HepG2 (cell line): ENCODE data around the gene SRC. TPM values are rescaled to one million over a fixed set of nuclear protein-coding genes. Genes with fewer than 3 reads are reported as not detected.

Experiments used
- CCDC6 ChIP-seq: sonication (generic); formaldehyde crosslinking; IDR thresholded peaks from 2 replicates; pipeline ENCODE4 v1.8.1; 2022; ENCODE audit warnings: mild to moderate bottlenecking, missing genetic modification reagents, moderate library complexity
- HOXA5 ChIP-seq: sonication (generic); formaldehyde crosslinking; IDR thresholded peaks from 2 replicates; pipeline ENCODE4 v1.4.0; 2020; ENCODE audit warnings: missing genetic modification reagents
- KDM4B ChIP-seq: sonication (generic); formaldehyde crosslinking; IDR thresholded peaks from 2 replicates; pipeline ENCODE4 v1.4.0; 2020; ENCODE audit warnings: missing genetic modification reagents
- ZC3H13 ChIP-seq: sonication (generic); formaldehyde crosslinking; IDR thresholded peaks from 2 replicates; pipeline ENCODE4 v1.8.1; 2023; ENCODE audit warnings: mild to moderate bottlenecking, missing genetic modification reagents, moderate library complexity
- polyA plus RNA-seq, 8 experiments: library from polyadenylated mRNA; depleted of rRNA in 3 of 8; stranded (reverse) in 7 of 8; unstranded in 1 of 8; fragments of >200 nt; fragmentation: Illumina TruSeq in 4 of 8; extraction: Trizol in 4 of 8; gene quantifications; 2 replicates each; pipeline versions ENCODE4 v1.2.1 to v1.2.3, GENCODE V29; 2011 to 2016; ENCODE audit warnings: low read depth in 4 of 8, missing spikeins in 1 of 8, mixed read lengths in 1 of 8; ENCODE audit not compliant: insufficient read depth in 1 of 8
- total RNA-seq, 5 experiments: library from RNA; depleted of rRNA; stranded (reverse); fragments of >200 nt; fragmentation: Illumina TruSeq; extraction: Trizol; gene quantifications; 2 replicates each; pipeline ENCODE4 v1.2.3, GENCODE V29; 2016; ENCODE audit warnings: low read depth in 1 of 5
- TF ChIP-seq, protein P1 (sequence below): sonication (generic); formaldehyde crosslinking; IDR thresholded peaks from 2 replicates; pipeline ENCODE4 v1.5.0; 2020; ENCODE audit warnings: missing genetic modification reagents, mild to moderate bottlenecking, borderline replicate concordance
- TF ChIP-seq, protein P2 (sequence below): IDR thresholded peaks from 2 replicates; pipeline ENCODE4 v1.6.1; 2016; ENCODE audit warnings: low read depth, borderline replicate concordance
- TF ChIP-seq, protein P3 (sequence below): sonication (generic); formaldehyde crosslinking; IDR thresholded peaks from 2 replicates; pipeline ENCODE4 v1.5.1; 2020; ENCODE audit warnings: missing genetic modification reagents, mild to moderate bottlenecking, borderline replicate concordance
- TF ChIP-seq, protein P4 (sequence below): sonication (generic); formaldehyde crosslinking; conservative IDR thresholded peaks from 2 replicates; pipeline ENCODE4 v1.4.0; 2020; ENCODE audit warnings: mild to moderate bottlenecking, missing genetic modification reagents, moderate library complexity
- TF ChIP-seq, protein P5 (sequence below): sonication (generic); formaldehyde crosslinking; IDR thresholded peaks from 2 replicates; pipeline ENCODE4 v1.4.0; 2020; ENCODE audit warnings: missing genetic modification reagents, borderline replicate concordance
- TF ChIP-seq, protein P6 (sequence below): sonication (generic); formaldehyde crosslinking; IDR thresholded peaks from 2 replicates; pipeline ENCODE4 v1.5.0; 2020; ENCODE audit warnings: mild to moderate bottlenecking, missing genetic modification reagents
- TF ChIP-seq, protein P7 (sequence below): fragments of 450-650 bp; IDR thresholded peaks from 2 replicates; pipeline ENCODE4 v1.6.1; 2016

The SRC gene
- total and polyA plus RNA-seq, 2 of the 13 experiments (the other 11 are each of a cell fraction or from before 2014, with no cell fraction given): 54.7 to 192 TPM

DNA sequence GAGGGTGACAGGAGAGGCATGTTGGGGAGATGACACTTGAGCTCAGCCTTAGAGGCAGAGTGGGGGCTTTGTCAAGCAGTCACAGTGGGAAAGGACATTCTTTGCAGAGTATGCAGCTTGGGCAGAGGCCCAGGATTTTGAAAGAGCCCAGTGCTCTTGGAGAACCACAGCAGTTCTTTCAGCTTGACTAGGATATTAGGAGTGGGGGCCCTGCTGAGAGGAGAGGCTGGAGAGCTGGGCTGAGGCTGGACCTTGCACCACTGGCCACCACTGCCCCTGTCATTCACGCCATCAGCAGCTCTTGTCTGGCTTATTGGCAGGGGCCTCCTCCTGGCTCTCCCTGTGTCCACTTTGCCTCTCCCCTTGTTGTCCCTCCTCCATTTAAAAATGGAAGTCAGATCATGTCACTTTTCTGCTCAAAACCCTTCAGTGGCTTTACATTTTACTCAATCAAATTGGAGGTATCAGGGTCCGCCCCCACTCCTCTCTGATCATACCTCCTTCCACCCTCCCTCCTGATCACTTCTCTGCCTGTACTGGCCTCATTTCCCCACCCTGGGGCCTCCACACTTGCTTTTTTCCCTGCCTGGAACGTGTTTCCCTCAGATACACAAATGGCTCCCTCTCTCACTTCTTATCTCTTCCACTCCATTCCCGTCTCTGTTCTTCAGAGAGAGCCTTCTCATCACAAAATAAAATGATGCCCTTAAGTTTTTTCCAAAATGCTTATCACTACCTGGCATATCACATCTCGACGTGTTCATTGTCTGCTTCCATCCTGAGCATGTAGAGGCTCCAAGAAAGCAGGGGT lies 46.0 kb upstream of the SRC start (continued):
- TF ChIP-seq HOXA5 (CRISPR knock-in tag) (no peak), ZC3H13 (CRISPR knock-in tag) (no peak), CCDC6 (CRISPR knock-in tag) (no peak), KDM4B (CRISPR knock-in tag) (no peak)
- TF ChIP-seq, protein P1, sequence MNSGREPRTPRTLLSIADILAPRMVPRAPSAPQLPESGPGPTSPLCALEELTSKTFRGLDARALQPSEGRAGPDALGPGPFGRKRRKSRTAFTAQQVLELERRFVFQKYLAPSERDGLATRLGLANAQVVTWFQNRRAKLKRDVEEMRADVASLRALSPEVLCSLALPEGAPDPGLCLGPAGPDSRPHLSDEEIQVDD (CRISPR knock-in tag): no peak
- TF ChIP-seq, protein P2, sequence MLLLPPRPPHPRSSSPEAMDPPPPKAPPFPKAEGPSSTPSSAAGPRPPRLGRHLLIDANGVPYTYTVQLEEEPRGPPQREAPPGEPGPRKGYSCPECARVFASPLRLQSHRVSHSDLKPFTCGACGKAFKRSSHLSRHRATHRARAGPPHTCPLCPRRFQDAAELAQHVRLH (CRISPR knock-in tag): no peak
- TF ChIP-seq, protein P3, sequence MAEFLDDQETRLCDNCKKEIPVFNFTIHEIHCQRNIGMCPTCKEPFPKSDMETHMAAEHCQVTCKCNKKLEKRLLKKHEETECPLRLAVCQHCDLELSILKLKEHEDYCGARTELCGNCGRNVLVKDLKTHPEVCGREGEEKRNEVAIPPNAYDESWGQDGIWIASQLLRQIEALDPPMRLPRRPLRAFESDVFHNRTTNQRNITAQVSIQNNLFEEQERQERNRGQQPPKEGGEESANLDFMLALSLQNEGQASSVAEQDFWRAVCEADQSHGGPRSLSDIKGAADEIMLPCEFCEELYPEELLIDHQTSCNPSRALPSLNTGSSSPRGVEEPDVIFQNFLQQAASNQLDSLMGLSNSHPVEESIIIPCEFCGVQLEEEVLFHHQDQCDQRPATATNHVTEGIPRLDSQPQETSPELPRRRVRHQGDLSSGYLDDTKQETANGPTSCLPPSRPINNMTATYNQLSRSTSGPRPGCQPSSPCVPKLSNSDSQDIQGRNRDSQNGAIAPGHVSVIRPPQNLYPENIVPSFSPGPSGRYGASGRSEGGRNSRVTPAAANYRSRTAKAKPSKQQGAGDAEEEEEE: no peak
- TF ChIP-seq, protein P4, sequence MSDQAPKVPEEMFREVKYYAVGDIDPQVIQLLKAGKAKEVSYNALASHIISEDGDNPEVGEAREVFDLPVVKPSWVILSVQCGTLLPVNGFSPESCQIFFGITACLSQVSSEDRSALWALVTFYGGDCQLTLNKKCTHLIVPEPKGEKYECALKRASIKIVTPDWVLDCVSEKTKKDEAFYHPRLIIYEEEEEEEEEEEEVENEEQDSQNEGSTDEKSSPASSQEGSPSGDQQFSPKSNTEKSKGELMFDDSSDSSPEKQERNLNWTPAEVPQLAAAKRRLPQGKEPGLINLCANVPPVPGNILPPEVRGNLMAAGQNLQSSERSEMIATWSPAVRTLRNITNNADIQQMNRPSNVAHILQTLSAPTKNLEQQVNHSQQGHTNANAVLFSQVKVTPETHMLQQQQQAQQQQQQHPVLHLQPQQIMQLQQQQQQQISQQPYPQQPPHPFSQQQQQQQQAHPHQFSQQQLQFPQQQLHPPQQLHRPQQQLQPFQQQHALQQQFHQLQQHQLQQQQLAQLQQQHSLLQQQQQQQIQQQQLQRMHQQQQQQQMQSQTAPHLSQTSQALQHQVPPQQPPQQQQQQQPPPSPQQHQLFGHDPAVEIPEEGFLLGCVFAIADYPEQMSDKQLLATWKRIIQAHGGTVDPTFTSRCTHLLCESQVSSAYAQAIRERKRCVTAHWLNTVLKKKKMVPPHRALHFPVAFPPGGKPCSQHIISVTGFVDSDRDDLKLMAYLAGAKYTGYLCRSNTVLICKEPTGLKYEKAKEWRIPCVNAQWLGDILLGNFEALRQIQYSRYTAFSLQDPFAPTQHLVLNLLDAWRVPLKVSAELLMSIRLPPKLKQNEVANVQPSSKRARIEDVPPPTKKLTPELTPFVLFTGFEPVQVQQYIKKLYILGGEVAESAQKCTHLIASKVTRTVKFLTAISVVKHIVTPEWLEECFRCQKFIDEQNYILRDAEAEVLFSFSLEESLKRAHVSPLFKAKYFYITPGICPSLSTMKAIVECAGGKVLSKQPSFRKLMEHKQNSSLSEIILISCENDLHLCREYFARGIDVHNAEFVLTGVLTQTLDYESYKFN (CRISPR knock-in tag): peak; percentile 62
- TF ChIP-seq, protein P5, sequence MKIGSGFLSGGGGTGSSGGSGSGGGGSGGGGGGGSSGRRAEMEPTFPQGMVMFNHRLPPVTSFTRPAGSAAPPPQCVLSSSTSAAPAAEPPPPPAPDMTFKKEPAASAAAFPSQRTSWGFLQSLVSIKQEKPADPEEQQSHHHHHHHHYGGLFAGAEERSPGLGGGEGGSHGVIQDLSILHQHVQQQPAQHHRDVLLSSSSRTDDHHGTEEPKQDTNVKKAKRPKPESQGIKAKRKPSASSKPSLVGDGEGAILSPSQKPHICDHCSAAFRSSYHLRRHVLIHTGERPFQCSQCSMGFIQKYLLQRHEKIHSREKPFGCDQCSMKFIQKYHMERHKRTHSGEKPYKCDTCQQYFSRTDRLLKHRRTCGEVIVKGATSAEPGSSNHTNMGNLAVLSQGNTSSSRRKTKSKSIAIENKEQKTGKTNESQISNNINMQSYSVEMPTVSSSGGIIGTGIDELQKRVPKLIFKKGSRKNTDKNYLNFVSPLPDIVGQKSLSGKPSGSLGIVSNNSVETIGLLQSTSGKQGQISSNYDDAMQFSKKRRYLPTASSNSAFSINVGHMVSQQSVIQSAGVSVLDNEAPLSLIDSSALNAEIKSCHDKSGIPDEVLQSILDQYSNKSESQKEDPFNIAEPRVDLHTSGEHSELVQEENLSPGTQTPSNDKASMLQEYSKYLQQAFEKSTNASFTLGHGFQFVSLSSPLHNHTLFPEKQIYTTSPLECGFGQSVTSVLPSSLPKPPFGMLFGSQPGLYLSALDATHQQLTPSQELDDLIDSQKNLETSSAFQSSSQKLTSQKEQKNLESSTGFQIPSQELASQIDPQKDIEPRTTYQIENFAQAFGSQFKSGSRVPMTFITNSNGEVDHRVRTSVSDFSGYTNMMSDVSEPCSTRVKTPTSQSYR (CRISPR knock-in tag): no peak
- TF ChIP-seq, protein P6, sequence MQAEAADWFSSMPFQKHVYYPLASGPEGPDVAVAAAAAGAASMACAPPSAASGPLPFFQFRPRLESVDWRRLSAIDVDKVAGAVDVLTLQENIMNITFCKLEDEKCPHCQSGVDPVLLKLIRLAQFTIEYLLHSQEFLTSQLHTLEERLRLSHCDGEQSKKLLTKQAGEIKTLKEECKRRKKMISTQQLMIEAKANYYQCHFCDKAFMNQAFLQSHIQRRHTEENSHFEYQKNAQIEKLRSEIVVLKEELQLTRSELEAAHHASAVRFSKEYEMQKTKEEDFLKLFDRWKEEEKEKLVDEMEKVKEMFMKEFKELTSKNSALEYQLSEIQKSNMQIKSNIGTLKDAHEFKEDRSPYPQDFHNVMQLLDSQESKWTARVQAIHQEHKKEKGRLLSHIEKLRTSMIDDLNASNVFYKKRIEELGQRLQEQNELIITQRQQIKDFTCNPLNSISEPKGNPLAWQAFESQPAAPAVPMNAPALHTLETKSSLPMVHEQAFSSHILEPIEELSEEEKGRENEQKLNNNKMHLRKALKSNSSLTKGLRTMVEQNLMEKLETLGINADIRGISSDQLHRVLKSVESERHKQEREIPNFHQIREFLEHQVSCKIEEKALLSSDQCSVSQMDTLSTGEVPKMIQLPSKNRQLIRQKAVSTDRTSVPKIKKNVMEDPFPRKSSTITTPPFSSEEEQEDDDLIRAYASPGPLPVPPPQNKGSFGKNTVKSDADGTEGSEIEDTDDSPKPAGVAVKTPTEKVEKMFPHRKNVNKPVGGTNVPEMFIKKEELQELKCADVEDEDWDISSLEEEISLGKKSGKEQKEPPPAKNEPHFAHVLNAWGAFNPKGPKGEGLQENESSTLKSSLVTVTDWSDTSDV (CRISPR knock-in tag): no peak
- TF ChIP-seq, protein P7, sequence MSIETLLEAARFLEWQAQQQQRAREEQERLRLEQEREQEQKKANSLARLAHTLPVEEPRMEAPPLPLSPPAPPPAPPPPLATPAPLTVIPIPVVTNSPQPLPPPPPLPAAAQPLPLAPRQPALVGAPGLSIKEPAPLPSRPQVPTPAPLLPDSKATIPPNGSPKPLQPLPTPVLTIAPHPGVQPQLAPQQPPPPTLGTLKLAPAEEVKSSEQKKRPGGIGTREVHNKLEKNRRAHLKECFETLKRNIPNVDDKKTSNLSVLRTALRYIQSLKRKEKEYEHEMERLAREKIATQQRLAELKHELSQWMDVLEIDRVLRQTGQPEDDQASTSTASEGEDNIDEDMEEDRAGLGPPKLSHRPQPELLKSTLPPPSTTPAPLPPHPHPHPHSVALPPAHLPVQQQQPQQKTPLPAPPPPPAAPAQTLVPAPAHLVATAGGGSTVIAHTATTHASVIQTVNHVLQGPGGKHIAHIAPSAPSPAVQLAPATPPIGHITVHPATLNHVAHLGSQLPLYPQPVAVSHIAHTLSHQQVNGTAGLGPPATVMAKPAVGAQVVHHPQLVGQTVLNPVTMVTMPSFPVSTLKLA: no peak
